Choroid plexus epithelial cell (primary cell): Measurements from ENCODE around the gene FGFR2.

Experiments
- DNase-seq: peaks from one replicate; pipeline ENCODE4 v3.0.0-alpha.2; 2010; ENCODE audit warnings: low read depth
- H3K4me3 ChIP-seq: 2 replicates; pipeline ENCODE4 v1.5.1; 2011; ENCODE audit warnings: low read depth, mild to moderate bottlenecking, control low read depth, low read length, moderate library complexity
- CTCF ChIP-seq: conservative IDR thresholded peaks from 2 replicates; pipeline ENCODE4 v1.5.1; 2011; ENCODE audit warnings: low read depth, mild to moderate bottlenecking, control low read depth, inconsistent platforms, low read length, moderate library complexity

The FGFR2 gene

DNA sequence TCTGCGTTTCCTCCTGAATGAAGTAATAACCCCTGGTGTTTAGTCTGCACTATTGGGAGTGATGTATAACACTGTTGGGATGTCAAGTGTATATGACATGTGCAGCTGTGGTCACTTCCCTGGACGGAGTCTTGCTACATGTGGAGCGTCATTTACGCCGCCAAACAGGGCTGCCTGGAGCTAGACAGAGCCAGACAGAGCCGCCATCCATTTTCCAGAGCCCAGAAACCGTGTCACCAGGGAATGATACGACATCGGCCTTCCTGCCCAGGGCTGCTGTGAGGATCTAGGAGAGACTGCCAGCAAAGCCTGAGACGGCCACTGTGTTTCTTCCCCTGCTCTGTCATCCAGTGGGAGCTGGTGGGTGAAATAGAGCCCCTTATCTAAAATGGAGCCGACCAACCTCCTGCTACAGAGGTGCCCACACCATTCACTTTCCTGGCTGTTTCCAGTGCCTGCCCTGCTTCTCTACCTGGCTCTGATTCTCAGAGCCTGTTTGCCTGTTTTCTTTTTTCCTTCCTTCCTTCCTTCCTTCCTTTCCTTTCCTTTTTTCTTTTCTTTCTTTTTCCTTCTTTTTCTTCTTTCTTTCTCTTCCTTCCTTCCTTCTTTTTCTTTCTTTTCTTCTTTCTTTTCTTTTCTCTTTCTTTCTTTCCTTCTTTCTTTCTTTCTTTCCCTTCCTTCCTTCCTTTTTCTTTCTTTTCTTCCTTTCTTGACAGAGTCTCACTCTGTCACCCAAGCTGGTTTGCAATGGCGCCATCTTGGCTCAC, 13.3 kb upstream of the FGFR2 start:
- DNase-seq, result no peak
- TF ChIP-seq CTCF, result no peak
- H3K4me3 ChIP-seq, result no peak overlapping the region

GRCh38 chr10:121610798-121611323, 12.6 kb upstream of the FGFR2 start:
- peak; percentile 10 for DNase-seq
- H3K4me3 ChIP-seq, result no peak overlapping the region
- TF ChIP-seq CTCF, result no peak

GRCh38 chr10:121609426-121610380, 11.5 kb upstream of the FGFR2 start:
- no peak for DNase-seq
- TF ChIP-seq CTCF, result no peak
- no peak overlapping the region for H3K4me3 ChIP-seq

GRCh38 chr10:121608469-121609190, 10.4 kb upstream of the FGFR2 start:
- TF ChIP-seq CTCF, result peak; percentile 37
- no peak for DNase-seq
- no peak overlapping the region for H3K4me3 ChIP-seq

DNA sequence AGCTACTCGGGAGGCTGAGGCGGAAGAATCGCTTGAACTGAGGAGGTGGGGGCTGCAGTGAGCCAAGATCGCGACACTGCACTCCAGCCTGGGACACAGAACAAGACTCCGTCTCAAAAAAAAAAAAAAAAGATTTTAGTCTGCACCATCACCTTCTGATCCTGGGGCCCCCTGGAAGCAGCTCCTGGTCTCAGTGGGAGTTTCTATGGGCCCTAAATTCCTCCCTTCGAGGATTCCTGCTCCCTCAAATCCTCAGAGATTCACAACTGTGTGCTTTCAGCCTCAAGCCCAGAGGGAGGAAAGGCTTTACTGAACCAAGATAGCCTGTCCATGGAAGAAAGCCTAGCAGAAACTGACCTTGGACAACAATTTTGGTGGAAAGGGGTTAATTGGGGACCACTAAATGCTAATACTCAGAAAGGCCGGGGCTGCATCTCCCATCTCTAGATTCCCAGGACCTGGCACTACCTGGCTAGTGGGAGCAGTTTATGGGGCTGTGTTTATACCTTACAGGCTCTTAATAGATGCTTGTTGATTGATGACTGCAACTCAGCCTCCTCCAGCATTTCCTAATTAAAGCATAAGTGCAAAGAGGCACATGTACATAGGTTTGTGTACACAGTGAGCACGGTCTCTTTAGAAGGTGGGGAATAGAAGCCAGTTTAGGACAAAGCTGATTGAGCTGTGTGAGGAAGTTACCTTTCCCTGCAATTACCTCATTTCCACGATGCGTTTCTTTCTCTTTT, 9.2 kb upstream of the FGFR2 start:
- no peak for TF ChIP-seq CTCF
- H3K4me3 ChIP-seq, result no peak overlapping the region
- no peak for DNase-seq

- H3K4me3 ChIP-seq, result no peak overlapping the region
- no peak for DNase-seq
- no peak for TF ChIP-seq CTCF
Observed at GRCh38 chr10:121605708-121606107, 7.5 kb upstream of the FGFR2 start.
